HG02588 (cell line): ENCODE data around the gene CYFIP2.
"Not testable (repeated sequence)": the region's sequence is repeated elsewhere in the genome, so short reads cannot be mapped to it uniquely, and the experiment has no call there.

Experiments used
- ATAC-seq: cut with Tn5 transposase; IDR thresholded peaks from one replicate; pipeline ENCODE4 v1.9.1; 2021; ENCODE audit warnings: mild to moderate bottlenecking, moderate library complexity; ENCODE audit not compliant: unreplicated experiment

CYFIP2 gene

GRCh38 chr5:157265714-157266285 lies at the start of gene CYFIP2:
TSS of gene CYFIP2 (plus strand) at chr5:157266123. CDS start at chr5:157285362, 19,239 bp downstream.
- ATAC-seq, result peak; percentile 88

DNA sequence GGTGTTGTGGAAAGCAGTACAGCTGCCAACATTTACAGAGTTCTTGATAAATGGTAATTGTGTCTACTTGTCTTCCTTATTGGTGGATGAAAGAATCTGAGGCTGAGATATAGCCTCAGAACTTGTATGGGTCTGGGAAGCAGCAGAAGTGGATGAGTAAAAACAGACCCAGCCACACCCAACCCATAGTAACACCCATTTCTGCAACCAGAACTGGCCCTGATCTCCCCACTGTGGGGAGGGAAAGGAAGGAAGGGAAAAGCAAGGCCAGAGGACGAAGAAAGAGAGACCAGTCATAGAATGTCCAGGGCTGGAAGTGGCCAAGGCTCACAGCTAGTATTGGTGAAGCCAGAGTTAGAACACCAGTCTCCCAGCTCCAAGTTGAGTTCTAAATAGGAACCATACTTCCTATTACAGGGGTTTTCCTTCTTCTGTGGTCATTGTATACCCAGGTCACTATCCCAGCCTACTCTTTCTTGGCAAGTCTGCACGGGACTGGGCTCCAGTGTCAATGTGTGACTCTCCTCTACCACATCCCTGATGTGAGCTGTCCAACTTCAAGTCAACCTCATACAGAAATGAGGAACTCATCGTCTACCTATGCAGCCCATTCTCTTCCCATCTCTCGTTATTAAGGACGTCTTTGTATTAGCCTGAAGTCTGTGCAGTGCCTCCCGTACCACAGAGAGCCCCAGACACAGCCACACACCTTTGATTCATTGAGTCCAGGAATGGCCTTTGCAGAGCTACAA lies 49.4 kb upstream of the CYFIP2 start:
- ATAC-seq, result no peak

- ATAC-seq, result no peak
Measured at GRCh38 chr5:157217289-157218024, 48.5 kb upstream of the CYFIP2 start.

DNA sequence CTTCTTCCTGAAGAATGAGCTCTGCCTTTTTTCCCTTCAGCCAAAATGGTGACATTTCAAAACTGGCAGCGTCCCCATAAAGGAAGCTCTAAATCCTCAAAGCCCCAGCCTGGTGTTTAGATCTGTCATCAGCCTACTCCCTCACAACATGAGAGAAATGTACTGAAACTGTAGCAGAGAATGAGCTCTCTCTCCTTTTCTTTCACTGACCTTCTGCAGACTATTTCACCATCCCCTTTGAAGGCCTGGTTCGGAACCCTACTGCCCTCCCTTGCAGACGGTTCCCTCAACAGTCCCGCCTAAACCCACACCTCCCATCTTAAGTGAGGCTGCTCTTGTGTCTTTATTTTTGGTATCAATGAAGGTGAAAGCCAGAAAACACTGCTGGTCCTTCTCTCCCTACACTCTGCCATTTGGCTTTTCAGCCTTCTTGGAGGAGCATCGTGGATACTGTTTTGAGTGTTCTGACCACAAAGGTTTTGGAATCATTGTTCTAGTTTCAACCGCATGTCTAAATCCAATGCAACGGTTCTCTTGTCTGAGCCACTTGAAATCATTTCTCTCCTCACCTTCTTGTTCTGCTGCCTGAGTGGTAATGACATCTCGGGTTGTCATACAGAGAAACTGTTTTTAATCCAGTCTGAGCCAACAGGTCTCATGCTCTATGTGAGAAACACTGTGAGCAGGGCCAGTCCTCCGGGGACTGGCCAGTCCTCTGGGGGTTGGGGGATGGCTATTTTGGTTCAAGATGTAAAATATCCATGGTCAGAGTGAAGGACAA lies 46.2 kb upstream of the CYFIP2 start:
- peak; percentile 55 for ATAC-seq

- no peak for ATAC-seq
Measured at GRCh38 chr5:157221959-157222358, 44.0 kb upstream of the CYFIP2 start.

DNA sequence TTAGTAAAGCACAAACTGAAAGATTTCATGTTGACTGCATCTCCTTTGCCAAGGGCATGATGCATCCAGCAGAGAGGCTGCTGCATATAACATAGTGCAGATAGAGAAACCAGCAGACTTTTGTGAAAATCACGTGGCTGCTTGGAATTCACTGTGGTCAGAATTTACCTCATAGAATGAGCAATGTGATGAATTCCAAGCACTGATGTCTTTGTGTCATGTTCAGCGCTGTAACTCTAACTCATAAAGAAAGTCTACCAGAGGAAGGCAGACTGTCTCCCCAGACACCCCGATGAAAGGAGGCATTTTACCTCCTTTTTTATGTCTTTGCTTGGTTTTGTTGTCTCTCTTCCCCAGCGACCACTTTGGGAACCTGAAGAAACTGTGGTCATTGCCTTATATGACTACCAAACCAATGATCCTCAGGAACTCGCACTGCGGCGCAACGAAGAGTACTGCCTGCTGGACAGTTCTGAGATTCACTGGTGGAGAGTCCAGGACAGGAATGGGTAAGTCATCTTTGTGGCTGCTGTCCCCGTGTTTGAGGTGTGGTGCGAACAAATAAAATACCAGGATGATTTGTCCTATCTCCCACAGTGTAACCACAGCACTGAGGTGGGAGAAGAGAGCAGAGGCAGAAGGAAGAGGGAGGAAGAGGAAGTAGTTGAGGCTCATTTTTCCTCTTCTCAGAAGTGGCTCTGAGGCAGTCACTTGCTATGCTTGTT lies 43.3 kb upstream of the CYFIP2 start:
- no peak for ATAC-seq

DNA sequence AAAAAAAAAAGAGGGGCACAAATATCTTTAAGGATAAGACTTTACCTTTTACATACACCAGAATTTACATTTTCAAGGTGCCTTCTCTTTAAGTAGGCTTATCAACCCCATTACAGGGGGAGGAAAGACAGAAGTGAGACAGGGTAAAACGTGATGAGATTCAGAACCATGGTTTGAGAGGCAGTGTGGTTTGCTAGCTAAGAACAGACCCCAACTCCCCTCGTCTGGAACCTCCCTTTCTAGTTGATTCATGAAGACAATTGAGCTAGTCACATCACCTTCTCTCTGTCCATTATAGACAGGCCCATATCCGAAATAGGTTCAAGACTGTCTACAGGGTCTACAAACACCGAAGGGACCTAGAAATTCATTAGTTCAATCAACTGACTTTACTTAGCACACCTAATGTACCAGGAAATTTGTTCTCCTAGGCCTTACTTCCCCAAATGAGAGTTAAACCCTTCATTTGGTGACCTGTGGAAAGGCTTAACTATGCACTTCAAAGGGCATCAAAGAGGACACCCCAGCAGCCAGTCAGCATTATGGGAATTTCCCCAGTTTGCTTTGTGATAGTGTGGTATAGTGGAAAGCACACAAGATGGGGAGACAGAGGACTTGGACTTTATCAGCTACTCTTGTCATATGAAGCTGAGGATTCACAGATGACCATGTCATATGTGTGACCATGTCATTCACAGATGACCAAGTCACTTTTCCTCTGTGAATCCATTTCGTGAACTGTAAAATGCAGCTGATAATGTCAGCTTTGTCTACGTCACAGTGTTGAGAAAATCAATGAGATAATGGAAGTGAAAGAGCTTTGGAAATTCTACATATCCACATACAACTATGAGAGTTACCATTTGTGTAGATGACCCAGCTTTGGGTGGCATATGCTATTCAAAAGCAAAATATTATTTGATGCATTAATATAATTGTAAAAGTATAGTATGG lies 40.2 kb upstream of the CYFIP2 start:
- ATAC-seq, result no peak

- ATAC-seq, result no peak
Measured at GRCh38 chr5:157230610-157231009, 35.3 kb upstream of the CYFIP2 start.

DNA sequence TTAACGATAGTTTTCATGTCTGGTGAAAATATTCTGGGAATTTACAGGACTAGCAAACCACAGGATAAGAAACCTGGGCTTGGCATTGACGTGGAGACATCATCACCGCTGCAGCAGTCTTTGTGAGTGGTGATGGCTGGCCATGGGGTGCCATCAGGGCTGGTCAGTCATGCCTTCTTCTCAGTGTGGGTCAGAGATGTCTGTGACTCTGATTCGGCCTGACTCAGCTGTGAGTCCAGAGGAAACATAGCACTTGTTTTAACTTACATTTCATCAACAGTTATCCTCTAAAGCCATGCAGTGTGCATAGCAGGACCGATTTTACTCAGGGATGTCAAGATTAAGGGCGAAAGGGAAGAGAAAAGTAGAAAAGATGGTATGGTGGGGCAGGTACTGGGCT lies 33.2 kb upstream of the CYFIP2 start:
- no peak for ATAC-seq

DNA sequence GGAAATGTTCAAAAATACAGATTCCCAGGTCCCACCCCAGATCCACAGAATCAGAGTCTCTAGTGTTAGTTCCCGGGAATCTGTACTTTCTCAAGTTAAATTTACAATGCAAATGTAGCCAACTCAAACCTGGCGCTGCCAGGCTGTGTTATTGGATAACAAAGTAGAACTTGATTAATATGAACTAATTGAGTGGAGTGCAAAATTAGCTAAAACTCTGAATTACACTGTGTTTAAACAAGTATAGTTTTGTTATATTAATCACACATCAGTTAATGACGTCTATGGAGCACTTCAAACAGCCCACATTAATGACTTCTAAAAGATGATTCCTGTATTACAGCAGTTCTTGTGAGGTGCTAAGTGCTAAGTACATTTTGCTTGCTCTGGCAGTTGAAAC lies 32.4 kb upstream of the CYFIP2 start:
- ATAC-seq, result no peak

GRCh38 chr5:157236423-157236822 lies 29.5 kb upstream of the CYFIP2 start:
- ATAC-seq, result no peak

- no peak for ATAC-seq
Measured at GRCh38 chr5:157241483-157241882, 24.4 kb upstream of the CYFIP2 start.

DNA sequence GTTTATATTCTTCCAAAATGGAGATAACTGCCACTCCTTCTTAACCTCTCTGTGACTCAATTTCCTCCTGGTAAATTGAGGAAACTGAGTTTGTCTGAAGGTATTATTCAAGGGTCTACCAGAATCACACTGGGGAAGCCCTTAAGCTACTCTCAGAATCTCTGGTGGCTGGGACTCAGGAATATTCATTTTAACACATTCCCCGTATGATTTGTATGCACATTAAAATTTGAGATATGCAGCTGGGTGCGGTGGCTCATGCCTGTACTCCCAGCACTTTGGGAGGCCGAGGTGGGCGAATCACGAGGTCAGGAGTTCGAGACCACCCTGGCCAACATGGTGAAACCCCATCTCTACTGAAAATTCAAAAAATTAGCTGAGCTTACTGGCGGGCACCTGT lies 21.2 kb upstream of the CYFIP2 start:
- not testable (repeated sequence) for ATAC-seq

GRCh38 chr5:157245476-157245875 lies 20.4 kb upstream of the CYFIP2 start:
- ATAC-seq, result no peak

DNA sequence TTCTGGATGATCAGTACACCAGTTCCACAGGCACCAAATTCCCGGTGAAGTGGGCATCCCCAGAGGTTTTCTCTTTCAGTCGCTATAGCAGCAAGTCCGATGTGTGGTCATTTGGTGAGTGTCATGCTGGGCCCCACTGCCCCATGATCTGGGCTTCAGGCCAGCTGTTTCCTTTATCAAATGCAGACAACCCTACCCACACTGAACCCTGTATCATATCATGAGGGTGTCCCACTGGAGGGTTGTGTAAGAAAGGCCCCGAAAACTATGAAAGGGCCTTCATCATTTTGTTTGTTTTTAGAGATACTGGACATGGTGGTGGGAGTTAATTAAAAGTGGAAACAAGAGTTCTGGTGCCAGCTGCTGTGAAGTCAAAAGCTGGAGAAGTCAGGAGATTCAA lies 20.0 kb upstream of the CYFIP2 start:
- ATAC-seq, result no peak

DNA sequence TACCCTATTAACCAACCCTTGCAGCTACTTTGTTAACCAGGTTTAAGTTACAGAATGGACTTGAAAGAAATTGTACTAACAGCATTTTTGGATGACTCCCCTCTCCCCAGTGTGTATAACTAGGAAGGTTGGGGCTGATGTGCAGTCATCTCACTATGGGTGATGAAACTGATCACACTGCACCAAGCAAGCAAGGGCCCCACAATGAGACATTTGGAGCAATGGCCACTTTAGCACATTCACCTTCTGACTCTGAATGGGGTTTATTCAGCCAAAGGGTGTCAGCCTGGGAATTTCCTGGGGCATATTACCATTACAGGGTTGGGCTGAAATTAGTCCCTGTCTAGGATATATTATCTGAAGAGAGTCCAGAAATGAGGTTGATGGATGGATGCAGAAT lies 18.7 kb upstream of the CYFIP2 start:
- ATAC-seq, result no peak

DNA sequence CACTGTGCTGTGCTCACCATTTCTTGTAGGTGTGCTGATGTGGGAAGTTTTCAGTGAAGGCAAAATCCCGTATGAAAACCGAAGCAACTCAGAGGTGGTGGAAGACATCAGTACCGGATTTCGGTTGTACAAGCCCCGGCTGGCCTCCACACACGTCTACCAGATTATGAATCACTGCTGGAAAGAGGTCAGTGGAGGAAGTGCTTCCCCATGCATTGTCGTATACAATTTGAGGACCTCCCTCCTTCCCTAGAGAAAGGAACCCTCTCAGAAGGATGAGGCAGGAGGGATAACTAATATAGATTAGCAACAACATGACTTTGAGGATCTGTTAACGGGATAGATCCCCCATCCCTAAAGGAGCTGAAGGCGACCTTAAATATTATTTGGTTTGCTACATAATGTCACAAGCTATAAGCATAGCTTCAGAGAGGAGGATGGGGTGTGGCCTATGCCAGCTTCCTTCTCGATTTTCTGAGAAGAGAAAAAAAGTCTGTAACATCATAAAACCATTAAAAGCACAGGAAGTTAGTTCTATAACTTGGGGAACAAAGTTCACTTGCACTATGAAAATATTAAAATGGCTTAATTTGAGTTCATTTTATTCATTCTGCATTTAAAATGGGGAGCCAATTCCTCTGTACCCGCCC lies 17.0 kb upstream of the CYFIP2 start:
- ATAC-seq, result no peak

GRCh38 chr5:157252711-157253465 lies 13.0 kb upstream of the CYFIP2 start:
- peak; percentile 82 for ATAC-seq
